Peyer's patch (tissue), 4 donors: ENCODE results near the gene CHST11. TPM values are rescaled to one million over a fixed set of nuclear protein-coding genes. Genes with fewer than 3 reads are reported as not detected.

ENCODE experiments used
- DNase-seq, 3 donors: peaks; one replicate each; pipeline ENCODE4 v3.0.0-alpha.2; 2017 to 2019
- H3K27ac ChIP-seq, 4 donors: fragments of 200-600 bp; sonication (generic); one replicate each; pipeline ENCODE4 v1.5.1; 2016 to 2019
- H3K27me3 ChIP-seq, 2 donors: fragments of 200-600 bp; sonication (generic); one replicate each; pipeline ENCODE4 v1.5.1; 2019
- H3K36me3 ChIP-seq, 3 donors: fragments of 200-600 bp; sonication (generic); one replicate each; pipeline ENCODE4 v1.5.1; 2016 to 2019
- H3K4me1 ChIP-seq, 4 donors: fragments of 200-600 bp; sonication (generic); one replicate each; pipeline ENCODE4 v1.5.1; 2016 to 2019
- H3K4me3 ChIP-seq, 4 donors: fragments of 200-600 bp; sonication (generic); 1 replicate in 3 of 4; 2 replicates in 1 of 4; pipeline ENCODE4 v1.5.1; 2016 to 2019; ENCODE audit warnings: mild to moderate bottlenecking in 1 of 4
- H3K9me3 ChIP-seq, 4 donors: fragments of 200-600 bp; sonication (generic); one replicate each; pipeline ENCODE4 v1.5.1; 2016 to 2019; ENCODE audit warnings: mild to moderate bottlenecking in 1 of 4
- POLR2A ChIP-seq, 2 donors: fragments of 450-650 bp; IDR thresholded peaks; one replicate each; pipeline ENCODE4 v1.5.1; 2017; ENCODE audit warnings: antibody characterized with exemption in 2 of 2, mild to moderate bottlenecking in 2 of 2, moderate library complexity in 2 of 2
- total RNA-seq, 4 donors: library from RNA; depleted of rRNA; stranded (reverse); fragments of >200 nt; gene quantifications; one replicate each; pipeline ENCODE4 v1.1.0, GENCODE V29; 2016
- TF ChIP-seq, protein P1 (sequence below), 6 experiments: fragments of 450-650 bp in 4 of 6; fragments of 200-600 bp in 2 of 6; sonication (generic) in 1 of 6; IDR thresholded peaks; one replicate each; pipeline ENCODE4 v1.5.1; 2017 to 2019; ENCODE audit warnings: antibody characterized with exemption in 6 of 6, mild to moderate bottlenecking in 3 of 6, moderate library complexity in 1 of 6

Gene CHST11
- total RNA-seq, 4 donors from 2014 or later = 9.9 to 119 (median 15.6) TPM

DNA sequence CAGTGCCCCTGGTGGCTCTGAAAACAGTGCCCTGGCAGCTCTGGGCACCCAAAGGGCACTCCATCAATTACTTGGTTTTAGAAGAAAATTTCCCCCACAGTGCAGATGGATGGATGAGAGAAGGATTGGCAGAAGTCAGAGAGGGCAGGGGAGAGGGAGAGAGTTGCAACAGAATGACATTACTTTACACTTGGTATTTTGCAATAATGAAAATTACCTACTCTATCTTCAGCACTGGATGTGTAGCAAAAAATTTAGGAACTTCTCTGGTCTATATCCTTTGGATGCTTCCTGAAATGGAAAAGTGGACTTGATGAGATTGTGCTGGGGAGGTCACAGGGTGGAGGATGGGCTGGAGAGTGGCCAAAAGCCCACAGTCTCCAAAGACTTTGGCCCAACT lies 193.2 kb downstream of the CHST11 start:
- TF ChIP-seq, protein P1, sequence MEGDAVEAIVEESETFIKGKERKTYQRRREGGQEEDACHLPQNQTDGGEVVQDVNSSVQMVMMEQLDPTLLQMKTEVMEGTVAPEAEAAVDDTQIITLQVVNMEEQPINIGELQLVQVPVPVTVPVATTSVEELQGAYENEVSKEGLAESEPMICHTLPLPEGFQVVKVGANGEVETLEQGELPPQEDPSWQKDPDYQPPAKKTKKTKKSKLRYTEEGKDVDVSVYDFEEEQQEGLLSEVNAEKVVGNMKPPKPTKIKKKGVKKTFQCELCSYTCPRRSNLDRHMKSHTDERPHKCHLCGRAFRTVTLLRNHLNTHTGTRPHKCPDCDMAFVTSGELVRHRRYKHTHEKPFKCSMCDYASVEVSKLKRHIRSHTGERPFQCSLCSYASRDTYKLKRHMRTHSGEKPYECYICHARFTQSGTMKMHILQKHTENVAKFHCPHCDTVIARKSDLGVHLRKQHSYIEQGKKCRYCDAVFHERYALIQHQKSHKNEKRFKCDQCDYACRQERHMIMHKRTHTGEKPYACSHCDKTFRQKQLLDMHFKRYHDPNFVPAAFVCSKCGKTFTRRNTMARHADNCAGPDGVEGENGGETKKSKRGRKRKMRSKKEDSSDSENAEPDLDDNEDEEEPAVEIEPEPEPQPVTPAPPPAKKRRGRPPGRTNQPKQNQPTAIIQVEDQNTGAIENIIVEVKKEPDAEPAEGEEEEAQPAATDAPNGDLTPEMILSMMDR (IDR thresholded peaks at IDR 0.05) = no peak
- no peak for TF ChIP-seq POLR2A (IDR thresholded peaks at IDR 0.05)
- H3K27me3 ChIP-seq = no peaks in the 10 kb centered on the region
- DNase-seq = no peak
- H3K27ac ChIP-seq = no peak overlapping the region
- no peaks in the 10 kb centered on the region for H3K4me1 ChIP-seq
- H3K36me3 ChIP-seq = no peaks in the 10 kb centered on the region
- H3K9me3 ChIP-seq = no peaks in the 10 kb centered on the region
- no peak overlapping the region for H3K4me3 ChIP-seq

DNA sequence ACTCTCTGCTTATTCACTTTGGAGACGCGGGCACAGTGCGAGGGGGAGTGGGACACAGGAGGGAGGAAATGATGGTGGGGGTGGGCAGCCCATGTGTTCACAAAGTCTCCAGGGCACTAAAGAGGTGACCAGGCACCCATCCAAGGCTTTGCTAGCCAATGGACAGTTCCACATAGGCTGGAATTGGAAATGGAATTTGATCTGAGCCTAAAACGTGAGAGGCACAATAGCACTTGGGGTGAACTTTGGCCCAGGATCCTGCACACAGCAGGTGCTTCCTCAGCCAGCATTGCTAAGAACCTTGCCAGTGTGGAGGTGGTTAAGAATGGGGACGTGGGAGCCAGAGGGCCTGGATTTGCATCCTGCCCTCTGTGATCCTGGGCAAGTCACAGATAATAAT lies 193.8 kb downstream of the CHST11 start:
- H3K4me1 ChIP-seq = no peaks in the 10 kb centered on the region
- no peaks in the 10 kb centered on the region for H3K9me3 ChIP-seq
- no peaks in the 10 kb centered on the region for H3K27me3 ChIP-seq
- H3K36me3 ChIP-seq = no peaks in the 10 kb centered on the region
- no peak for TF ChIP-seq POLR2A (IDR thresholded peaks at IDR 0.05)
- TF ChIP-seq, protein P1 (IDR thresholded peaks at IDR 0.05) = no peak
- no peak overlapping the region for H3K4me3 ChIP-seq
- DNase-seq = no peak
- H3K27ac ChIP-seq = no peak overlapping the region

DNA sequence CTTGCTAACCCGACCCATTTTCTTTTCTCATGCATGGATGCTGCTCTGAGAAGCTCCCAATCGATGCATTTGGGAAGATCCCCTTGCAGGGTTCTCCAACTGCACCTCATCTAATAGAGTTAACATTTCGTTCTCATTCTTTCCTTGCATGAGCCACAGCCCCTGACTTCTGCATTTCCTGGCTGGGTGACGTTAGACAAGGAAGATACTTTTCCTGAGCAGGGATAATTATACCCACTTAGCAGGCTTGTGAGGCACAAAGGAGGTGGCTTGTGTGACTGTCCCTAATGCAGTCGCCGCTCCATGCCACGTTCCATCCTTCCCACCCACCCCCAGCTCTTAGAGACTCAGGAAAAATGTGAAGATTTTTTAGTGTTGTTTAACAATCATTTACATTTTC lies 195.1 kb downstream of the CHST11 start:
- Histone ChIP-seq H3K9me3 (no peaks in the 10 kb centered on the region), H3K27ac (no peak overlapping the region), H3K27me3 (no peaks in the 10 kb centered on the region), H3K4me3 (no peak overlapping the region), H3K36me3 (no peaks in the 10 kb centered on the region), H3K4me1 (no peaks in the 10 kb centered on the region)
- no peak for DNase-seq
- TF ChIP-seq POLR2A (IDR thresholded peaks at IDR 0.05) = no peak
- TF ChIP-seq, protein P1 (IDR thresholded peaks at IDR 0.05) = no peak

DNA sequence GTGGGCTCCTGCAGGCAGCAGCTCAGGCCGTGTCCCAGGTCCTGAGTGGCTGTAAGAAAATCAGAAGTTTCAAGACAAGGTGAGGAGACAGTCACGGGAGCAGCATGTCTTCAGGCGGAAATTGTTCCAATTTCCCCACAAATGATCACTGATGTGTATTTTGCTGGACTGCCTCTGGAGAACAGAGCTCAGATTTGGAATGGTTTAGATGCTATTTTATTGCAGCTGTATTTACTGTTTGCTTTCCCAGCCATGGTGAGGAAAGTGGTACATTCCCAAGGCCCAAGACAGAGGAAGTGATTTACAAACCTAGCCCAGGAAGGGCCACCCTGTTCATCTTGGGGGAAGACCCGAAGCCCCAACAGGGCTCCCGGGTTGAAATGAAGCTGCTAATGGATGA lies 195.6 kb downstream of the CHST11 start:
- TF ChIP-seq, protein P1 (IDR thresholded peaks at IDR 0.05) = no peak
- TF ChIP-seq POLR2A (IDR thresholded peaks at IDR 0.05) = no peak
- no peak for DNase-seq
- no peaks in the 10 kb centered on the region for H3K36me3 ChIP-seq
- H3K4me3 ChIP-seq = no peak overlapping the region
- no peaks in the 10 kb centered on the region for H3K9me3 ChIP-seq
- H3K4me1 ChIP-seq = no peaks in the 10 kb centered on the region
- no peaks in the 10 kb centered on the region for H3K27me3 ChIP-seq
- no peak overlapping the region for H3K27ac ChIP-seq

DNA sequence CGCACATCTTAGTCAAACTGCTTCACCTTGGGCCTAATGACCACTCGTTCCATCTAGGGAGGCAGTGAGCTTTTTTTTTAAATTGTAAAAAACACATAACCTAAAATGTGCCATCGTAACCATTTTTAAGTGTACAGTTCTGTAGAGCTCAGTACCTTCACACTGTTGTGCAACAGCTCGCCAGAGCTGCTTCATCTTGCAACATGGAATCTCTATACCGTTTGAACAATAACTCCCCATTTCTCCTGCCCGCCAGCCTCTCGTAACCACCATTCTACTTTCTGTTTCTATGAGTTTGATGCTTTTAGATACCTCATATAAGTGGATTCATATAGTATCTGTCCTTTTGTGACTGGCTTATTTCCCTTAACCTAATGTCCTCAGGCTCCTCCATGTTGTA lies 196.2 kb downstream of the CHST11 start:
- Histone ChIP-seq H3K4me3 (no peak overlapping the region), H3K9me3 (no peaks in the 10 kb centered on the region), H3K27ac (no peak overlapping the region), H3K36me3 (no peaks in the 10 kb centered on the region), H3K4me1 (no peaks in the 10 kb centered on the region), H3K27me3 (no peaks in the 10 kb centered on the region)
- TF ChIP-seq, protein P1 (IDR thresholded peaks at IDR 0.05) = no peak
- TF ChIP-seq POLR2A (IDR thresholded peaks at IDR 0.05) = no peak
- DNase-seq = no peak
